ENCODE results near the gene ZYX. TPM values are rescaled to one million over a fixed set of nuclear protein-coding genes. Genes with fewer than 3 reads are reported as not detected.
A peak's percentile ranks its signal among the peaks of the same experiment; 100 is the strongest.

Gene ZYX
- total and polyA plus RNA-seq, 7 experiments from 2014 or later: 54.2 to 264 (median 122) TPM

- peaks cover 0 to 44% (median 0%) of the 10 kb centered on the region in 3 experiments for H3K36me3 ChIP-seq (ENCODE audit: control insufficient read depth in 2 of 3, insufficient read depth in 3 of 3, low read length in 3 of 3)
Measured at GRCh38 chr7:143385891-143386781, 5.0 kb downstream of the ZYX start.

DNA sequence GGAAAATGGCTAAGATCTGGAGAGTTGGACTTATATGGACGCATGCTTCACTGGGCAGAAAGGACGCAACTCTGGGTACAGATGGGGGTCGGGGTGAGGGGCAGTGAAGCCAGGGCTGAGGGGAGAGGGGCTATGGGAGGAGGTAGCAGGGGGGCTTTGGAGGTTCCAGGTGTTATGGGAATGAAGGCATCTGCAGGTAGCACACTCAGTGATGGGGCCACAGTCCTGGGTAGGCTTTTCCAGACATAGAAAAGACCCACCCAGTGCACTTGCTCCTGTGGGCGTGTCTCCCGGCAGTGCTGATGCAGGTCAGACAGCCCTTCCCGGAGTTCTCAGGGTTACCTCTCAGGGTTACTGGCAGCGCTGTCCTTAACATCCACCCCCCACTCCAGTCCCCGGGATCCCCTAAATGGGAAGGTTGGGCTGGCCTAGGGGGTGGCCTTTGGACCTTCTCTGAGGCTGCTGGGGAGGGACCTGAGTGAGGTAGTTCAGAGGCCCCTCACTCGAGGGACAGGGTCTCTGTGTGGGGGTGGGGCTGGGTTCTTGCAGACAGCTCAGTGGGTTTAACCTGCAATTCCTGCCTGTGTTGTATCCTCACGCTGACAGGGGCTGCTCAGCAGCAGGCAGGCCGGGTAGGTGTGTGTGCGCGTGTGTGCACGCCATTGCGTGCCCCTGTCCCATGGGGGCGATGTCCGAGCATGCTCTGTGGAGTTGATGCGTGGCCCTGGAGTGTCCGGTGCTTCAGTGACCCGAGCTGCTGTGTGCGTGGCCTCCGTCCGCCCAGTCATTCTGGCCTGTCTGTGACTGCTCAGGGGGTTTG, 6.2 kb downstream of the ZYX start:
- intact Hi-C loops (cut with micrococcal nuclease): loop anchor here in 1 of 2 donors (10.0 kb wide), 1 partner anchor 1447 kb away; the partner anchor contains the start of gene TPK1
- Histone ChIP-seq H3K4me1 (ENCODE audit: control insufficient read depth in 2 of 2, insufficient read depth in 2 of 2, low read length in 2 of 2) (peaks cover 31 to 35% of the 10 kb centered on the region in 2 donors), H3K4me3 (ENCODE audit: low read length) (no peak overlapping the region), H3K27me3 (ENCODE audit: control insufficient read depth in 2 of 2, insufficient read depth in 2 of 2, low read length in 2 of 2) (no peaks in the 10 kb centered on the region), H3K27ac (ENCODE audit: low read depth, low read length) (peak overlapping the region; percentile 59), H3K9me3 (ENCODE audit: control insufficient read depth in 2 of 3, low read length in 3 of 3) (no peaks in the 10 kb centered on the region), H3K36me3 (ENCODE audit: control insufficient read depth in 2 of 3, insufficient read depth in 3 of 3, low read length in 3 of 3) (peaks cover 0 to 56% (median 0%) of the 10 kb centered on the region in 3 experiments)
- ChIA-PET POLR2A (interaction anchor here (3.8 kb wide), 1 partner anchor 20 kb away, joined by 14 read pairs; no protein-coding TSS in a partner anchor), CTCF (interaction anchor here (1.3 kb wide), 1 partner anchor 30 kb away, joined by 5 read pairs; no protein-coding TSS in a partner anchor)
- DNase-seq: no peak
- Mint-ChIP-seq H3K4me3 (no peak overlapping the region), H3K9me3 (no peaks in the 10 kb centered on the region), H3K4me1 (peaks cover 0 to 14% (median 12%) of the 10 kb centered on the region in 7 donors), H3K36me3 (peaks cover 0 to 10% (median 4%) of the 10 kb centered on the region in 5 donors), H3K27me3 (no peaks in the 10 kb centered on the region), H3K27ac (peak overlapping the region in 3 of 9 donors; percentile 5 to 35 (median 32))
- no peak for ATAC-seq

More at GRCh38 chr7:143385891-143386781, 5.0 kb downstream of the ZYX start:
- POLR2A ChIA-PET: interaction anchor here (0.6 to 15.0 kb wide), 5 partner anchors 11 to 588 kb away, joined by 3 to 223 read pairs (median 3); partner anchors contain the start of genes EPHA1 and FAM131B
- peaks cover 37 to 38% of the 10 kb centered on the region in 2 donors for H3K4me1 ChIP-seq (ENCODE audit: control insufficient read depth in 2 of 2, insufficient read depth in 2 of 2, low read length in 2 of 2)
- no peaks in the 10 kb centered on the region for H3K27me3 ChIP-seq (ENCODE audit: control insufficient read depth in 2 of 2, insufficient read depth in 2 of 2, low read length in 2 of 2)
- Mint-ChIP-seq H3K4me3 (no peak overlapping the region), H3K27me3 (no peaks in the 10 kb centered on the region), H3K36me3 (peaks cover 0 to 10% (median 4%) of the 10 kb centered on the region in 5 donors), H3K9me3 (no peaks in the 10 kb centered on the region), H3K4me1 (peaks cover 0 to 14% (median 12%) of the 10 kb centered on the region in 7 donors), H3K27ac (no peak overlapping the region)
- intact Hi-C loops (cut with micrococcal nuclease): loop anchor here (1.0 to 10.0 kb wide), 2 partner anchors 21 to 1449 kb away; partner anchors contain the start of gene TPK1 (in 1 of the 2)
- H3K9me3 ChIP-seq (ENCODE audit: control insufficient read depth in 2 of 3, low read length in 3 of 3): no peaks in the 10 kb centered on the region
- DNase-seq (peak in 5 of 9 donors; percentile 36 to 58 (median 51)), ATAC-seq (peak; percentile 64)
- CTCF ChIA-PET: interaction anchor here (1.0 to 4.3 kb wide), 2 partner anchors 21 to 145 kb away, joined by 7 to 40 read pairs; partner anchors contain the start of gene EPHA1
- H3K27ac ChIP-seq (ENCODE audit: low read depth, low read length): peak overlapping the region; percentile 59
- peak overlapping the region; percentile 51 for H3K4me3 ChIP-seq (ENCODE audit: low read length)

DNA sequence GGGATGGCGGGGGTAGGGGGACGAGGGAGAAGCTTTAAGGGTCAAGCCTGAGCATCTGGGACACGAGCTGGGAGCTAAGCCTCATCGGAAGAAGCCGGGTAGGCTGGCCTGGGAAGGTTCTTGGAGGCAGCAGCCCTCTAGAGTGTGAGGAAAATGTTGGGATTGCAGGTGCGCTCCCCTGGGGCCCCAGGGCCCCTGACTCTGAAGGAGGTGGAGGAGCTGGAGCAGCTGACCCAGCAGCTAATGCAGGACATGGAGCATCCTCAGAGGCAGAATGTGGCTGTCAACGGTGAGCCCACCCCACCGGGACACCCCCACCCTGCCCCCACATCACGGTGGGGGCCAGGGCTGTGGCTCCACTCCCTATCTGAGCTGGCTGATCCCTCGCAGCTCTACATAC, 6.9 kb downstream of the ZYX start:
- H3K36me3 ChIP-seq (ENCODE audit: control insufficient read depth in 2 of 3, insufficient read depth in 3 of 3, low read length in 3 of 3): peaks cover 0 to 63% (median 0%) of the 10 kb centered on the region in 3 experiments
- ChIA-PET CTCF (interaction anchor here (1.3 kb wide), 1 partner anchor 29 kb away, joined by 5 read pairs; no protein-coding TSS in a partner anchor), POLR2A (interaction anchor here (0.9 to 3.8 kb wide), 3 partner anchors 9 to 19 kb away, joined by 3 to 14 read pairs (median 4); no protein-coding TSS in a partner anchor)
- intact Hi-C loops (cut with micrococcal nuclease): loop anchor here in 1 of 2 donors (10.0 kb wide), 1 partner anchor 1447 kb away; the partner anchor contains the start of gene TPK1
- H3K9me3 ChIP-seq (ENCODE audit: control insufficient read depth in 2 of 3, low read length in 3 of 3): no peaks in the 10 kb centered on the region
- Mint-ChIP-seq H3K36me3 (peaks cover 0 to 14% (median 4%) of the 10 kb centered on the region in 5 donors), H3K4me3 (no peak overlapping the region), H3K27me3 (no peaks in the 10 kb centered on the region), H3K27ac (peak overlapping the region in 4 of 9 donors; percentile 5 to 68 (median 34)), H3K4me1 (peaks cover 0 to 14% (median 11%) of the 10 kb centered on the region in 7 donors), H3K9me3 (no peaks in the 10 kb centered on the region)
- H3K4me3 ChIP-seq (ENCODE audit: low read length): no peak overlapping the region
- DNase-seq (no peak), ATAC-seq (no peak)
- H3K4me1 ChIP-seq (ENCODE audit: control insufficient read depth in 2 of 2, insufficient read depth in 2 of 2, low read length in 2 of 2): peaks cover 25 to 28% of the 10 kb centered on the region in 2 donors
- no peaks in the 10 kb centered on the region for H3K27me3 ChIP-seq (ENCODE audit: control insufficient read depth in 2 of 2, insufficient read depth in 2 of 2, low read length in 2 of 2)
- H3K27ac ChIP-seq (ENCODE audit: low read depth, low read length): no peak overlapping the region

DNA sequence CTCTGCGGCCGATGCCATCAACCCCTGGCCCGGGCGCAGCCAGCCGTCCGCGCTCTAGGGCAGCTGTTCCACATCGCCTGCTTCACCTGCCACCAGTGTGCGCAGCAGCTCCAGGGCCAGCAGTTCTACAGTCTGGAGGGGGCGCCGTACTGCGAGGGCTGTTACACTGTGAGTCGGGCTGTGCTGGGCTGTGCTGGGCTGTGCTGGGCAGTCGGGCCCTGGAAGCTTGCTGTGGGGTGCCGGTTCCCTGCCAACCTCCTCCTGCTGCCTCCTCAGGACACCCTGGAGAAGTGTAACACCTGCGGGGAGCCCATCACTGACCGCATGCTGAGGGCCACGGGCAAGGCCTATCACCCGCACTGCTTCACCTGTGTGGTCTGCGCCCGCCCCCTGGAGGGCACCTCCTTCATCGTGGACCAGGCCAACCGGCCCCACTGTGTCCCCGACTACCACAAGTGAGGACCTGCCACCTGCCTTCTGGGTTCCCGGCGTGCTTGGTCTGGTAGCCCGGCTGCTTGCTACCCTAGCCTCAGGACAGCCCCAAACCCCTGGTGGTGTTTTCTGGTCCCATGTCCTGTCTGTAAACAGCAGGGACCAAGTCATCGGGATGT, 7.5 kb downstream of the ZYX start:
- CTCF ChIA-PET: interaction anchor here (1.1 to 1.3 kb wide), 3 partner anchors 21 to 30 kb away, joined by 3 to 5 read pairs (median 5); partner anchors contain the start of gene EPHA1
- Histone ChIP-seq H3K27ac (ENCODE audit: low read depth, low read length) (peak overlapping the region; percentile 16), H3K4me1 (ENCODE audit: control insufficient read depth in 2 of 2, insufficient read depth in 2 of 2, low read length in 2 of 2) (peaks cover 25 to 27% of the 10 kb centered on the region in 2 donors), H3K27me3 (ENCODE audit: control insufficient read depth in 2 of 2, insufficient read depth in 2 of 2, low read length in 2 of 2) (no peaks in the 10 kb centered on the region), H3K36me3 (ENCODE audit: control insufficient read depth in 2 of 3, insufficient read depth in 3 of 3, low read length in 3 of 3) (peaks cover 0 to 69% (median under 1%) of the 10 kb centered on the region in 3 experiments), H3K4me3 (ENCODE audit: low read length) (no peak overlapping the region), H3K9me3 (ENCODE audit: control insufficient read depth in 2 of 3, low read length in 3 of 3) (no peaks in the 10 kb centered on the region)
- no peaks in the 10 kb centered on the region for H3K27me3 Mint-ChIP-seq
- H3K27ac Mint-ChIP-seq: peak overlapping the region in 4 of 9 donors; percentile 48 to 74 (median 58)
- peaks cover 0 to 14% (median 10%) of the 10 kb centered on the region in 7 donors for H3K4me1 Mint-ChIP-seq
- H3K4me3 Mint-ChIP-seq: no peak overlapping the region
- H3K36me3 Mint-ChIP-seq: peaks cover 0 to 16% (median 4%) of the 10 kb centered on the region in 5 donors
- no peak for DNase-seq
- ATAC-seq: no peak
- H3K9me3 Mint-ChIP-seq: no peaks in the 10 kb centered on the region
- POLR2A ChIA-PET: interaction anchor here (0.6 to 3.8 kb wide), 4 partner anchors 9 to 1070 kb away, joined by 3 to 14 read pairs (median 4); no protein-coding TSS in a partner anchor
- intact Hi-C loops (cut with micrococcal nuclease): loop anchor here in 1 of 2 donors (10.0 kb wide), 1 partner anchor 1446 kb away; the partner anchor contains the start of gene TPK1

GRCh38 chr7:143389316-143390103, 8.4 kb downstream of the ZYX start:
- Histone ChIP-seq H3K9me3 (ENCODE audit: control insufficient read depth in 2 of 3, low read length in 3 of 3) (no peaks in the 10 kb centered on the region), H3K27ac (ENCODE audit: low read depth, low read length) (peak overlapping the region; percentile 3), H3K4me1 (ENCODE audit: control insufficient read depth in 2 of 2, insufficient read depth in 2 of 2, low read length in 2 of 2) (peaks cover 19 to 21% of the 10 kb centered on the region in 2 donors), H3K36me3 (ENCODE audit: control insufficient read depth in 2 of 3, insufficient read depth in 3 of 3, low read length in 3 of 3) (peaks cover 0 to 76% (median 3%) of the 10 kb centered on the region in 3 experiments), H3K4me3 (ENCODE audit: low read length) (no peak overlapping the region), H3K27me3 (ENCODE audit: control insufficient read depth in 2 of 2, insufficient read depth in 2 of 2, low read length in 2 of 2) (no peaks in the 10 kb centered on the region)
- ChIA-PET CTCF (interaction anchor here (1.1 kb wide), 2 partner anchors 20 to 29 kb away, joined by 3 to 5 read pairs; partner anchors contain the start of gene EPHA1), POLR2A (interaction anchor here (0.6 to 3.8 kb wide), 3 partner anchors 10 to 1071 kb away, joined by 3 to 14 read pairs (median 4); no protein-coding TSS in a partner anchor)
- DNase-seq (no peak), ATAC-seq (no peak)
- Mint-ChIP-seq H3K4me3 (no peak overlapping the region), H3K27ac (peak overlapping the region in 8 of 9 donors; percentile 48 to 90 (median 76)), H3K9me3 (no peaks in the 10 kb centered on the region), H3K36me3 (peaks cover 0 to 22% (median 4%) of the 10 kb centered on the region in 5 donors), H3K4me1 (peaks cover 0 to 16% (median 14%) of the 10 kb centered on the region in 7 donors), H3K27me3 (no peaks in the 10 kb centered on the region)
- intact Hi-C loops (cut with micrococcal nuclease): loop anchor here in 1 of 2 donors (10.0 kb wide), 1 partner anchor 1445 kb away; the partner anchor contains the start of gene TPK1

Data from naive thymus-derived CD4-positive, alpha-beta T cell (primary cell).